Bronchial epithelial cell (primary cell): ENCODE results near the gene TRERF1. TPM values are rescaled to one million over a fixed set of nuclear protein-coding genes. Genes with fewer than 3 reads are reported as not detected.

ENCODE experiments used
- DNase-seq: peaks from one replicate; pipeline ENCODE4 v3.0.0-alpha.2; 2010; ENCODE audit warnings: low read depth
- FAIRE-seq: peaks from 2 replicates; lab custom pipeline; 2011; peaks lifted over from hg19 to GRCh38; lab: Jason Lieb, UNC
- H3K27me3 ChIP-seq: 2 replicates; pipeline ENCODE4 v1.5.1; 2011; ENCODE audit warnings: low read length; ENCODE audit not compliant: control insufficient read depth, insufficient read depth
- H3K36me3 ChIP-seq: 2 replicates; pipeline ENCODE4 v1.5.1; 2011; ENCODE audit warnings: low read length; ENCODE audit not compliant: control insufficient read depth, insufficient read depth
- H3K4me3 ChIP-seq: 2 replicates; pipeline ENCODE4 v1.5.1; 2011; ENCODE audit warnings: mild to moderate bottlenecking, low read depth, low read length, control low read depth
- total RNA-seq: library from RNA; depleted of rRNA; stranded (reverse); fragments of >200 nt; gene quantifications from 2 replicates; pipeline ENCODE4 v1.2.1, GENCODE V29; 2014
- TF ChIP-seq, protein P1 (sequence below): IDR thresholded peaks from 2 replicates; pipeline ENCODE4 v1.5.1; 2011; ENCODE audit warnings: mild to moderate bottlenecking, moderate library complexity, low read length, control low read depth, inconsistent platforms; ENCODE audit not compliant: insufficient read depth, severe bottlenecking

Gene TRERF1
- total RNA-seq, 1 donor from 2014 or later: 1.8 TPM

- FAIRE-seq (no peak), DNase-seq (no peak)
- no peak overlapping the region for H3K4me3 ChIP-seq
- H3K36me3 ChIP-seq: peaks cover 1% of the 10 kb centered on the region
- TF ChIP-seq, protein P1, sequence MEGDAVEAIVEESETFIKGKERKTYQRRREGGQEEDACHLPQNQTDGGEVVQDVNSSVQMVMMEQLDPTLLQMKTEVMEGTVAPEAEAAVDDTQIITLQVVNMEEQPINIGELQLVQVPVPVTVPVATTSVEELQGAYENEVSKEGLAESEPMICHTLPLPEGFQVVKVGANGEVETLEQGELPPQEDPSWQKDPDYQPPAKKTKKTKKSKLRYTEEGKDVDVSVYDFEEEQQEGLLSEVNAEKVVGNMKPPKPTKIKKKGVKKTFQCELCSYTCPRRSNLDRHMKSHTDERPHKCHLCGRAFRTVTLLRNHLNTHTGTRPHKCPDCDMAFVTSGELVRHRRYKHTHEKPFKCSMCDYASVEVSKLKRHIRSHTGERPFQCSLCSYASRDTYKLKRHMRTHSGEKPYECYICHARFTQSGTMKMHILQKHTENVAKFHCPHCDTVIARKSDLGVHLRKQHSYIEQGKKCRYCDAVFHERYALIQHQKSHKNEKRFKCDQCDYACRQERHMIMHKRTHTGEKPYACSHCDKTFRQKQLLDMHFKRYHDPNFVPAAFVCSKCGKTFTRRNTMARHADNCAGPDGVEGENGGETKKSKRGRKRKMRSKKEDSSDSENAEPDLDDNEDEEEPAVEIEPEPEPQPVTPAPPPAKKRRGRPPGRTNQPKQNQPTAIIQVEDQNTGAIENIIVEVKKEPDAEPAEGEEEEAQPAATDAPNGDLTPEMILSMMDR: no peak
- no peaks in the 10 kb centered on the region for H3K27me3 ChIP-seq
Measured at GRCh38 chr6:42344756-42345155, 107.0 kb downstream of the TRERF1 start.

DNA sequence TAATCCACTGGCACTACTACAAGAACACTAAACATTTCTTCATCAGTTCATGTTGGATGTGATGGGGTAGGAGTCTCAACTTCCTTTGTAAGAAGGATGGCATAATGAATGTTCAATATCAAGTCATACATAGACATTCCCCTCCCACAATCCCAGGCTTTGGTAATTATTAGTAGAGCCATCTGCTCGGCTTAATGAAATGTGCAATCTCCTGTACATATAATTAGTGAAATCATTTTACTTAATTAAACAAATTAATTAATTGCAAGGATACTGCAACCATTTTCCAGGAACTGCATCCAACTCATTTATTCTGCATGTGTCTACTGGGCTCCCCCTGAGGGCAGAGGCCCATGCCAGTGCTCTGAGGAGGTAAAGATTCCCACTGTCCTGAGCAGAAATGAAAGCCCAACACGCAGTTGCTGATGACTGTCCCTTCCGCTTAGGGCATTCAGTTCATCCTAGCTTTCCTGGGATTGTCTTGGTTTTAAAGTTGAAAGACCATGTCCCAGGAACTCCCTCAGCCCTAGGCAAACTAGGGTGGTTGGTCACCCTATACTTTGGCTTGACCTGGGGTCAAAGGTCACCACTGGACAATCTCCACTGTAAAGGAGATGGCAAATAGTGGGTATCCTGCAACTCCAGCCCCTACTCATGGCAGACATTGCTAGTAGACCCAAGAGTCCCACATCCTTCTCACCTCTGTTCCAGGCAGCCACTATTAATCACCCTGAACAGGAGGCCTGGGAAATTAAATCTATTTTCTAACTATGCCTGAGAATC lies 109.8 kb downstream of the TRERF1 start:
- TF ChIP-seq, protein P1: no peak
- FAIRE-seq (no peak), DNase-seq (no peak)
- H3K27me3 ChIP-seq: no peaks in the 10 kb centered on the region
- no peaks in the 10 kb centered on the region for H3K36me3 ChIP-seq
- H3K4me3 ChIP-seq: no peak overlapping the region

- DNase-seq (no peak), FAIRE-seq (no peak)
- no peak overlapping the region for H3K4me3 ChIP-seq
- TF ChIP-seq, protein P1: no peak
- no peaks in the 10 kb centered on the region for H3K36me3 ChIP-seq
- no peaks in the 10 kb centered on the region for H3K27me3 ChIP-seq
Measured at GRCh38 chr6:42341221-42341620, 110.5 kb downstream of the TRERF1 start.

DNA sequence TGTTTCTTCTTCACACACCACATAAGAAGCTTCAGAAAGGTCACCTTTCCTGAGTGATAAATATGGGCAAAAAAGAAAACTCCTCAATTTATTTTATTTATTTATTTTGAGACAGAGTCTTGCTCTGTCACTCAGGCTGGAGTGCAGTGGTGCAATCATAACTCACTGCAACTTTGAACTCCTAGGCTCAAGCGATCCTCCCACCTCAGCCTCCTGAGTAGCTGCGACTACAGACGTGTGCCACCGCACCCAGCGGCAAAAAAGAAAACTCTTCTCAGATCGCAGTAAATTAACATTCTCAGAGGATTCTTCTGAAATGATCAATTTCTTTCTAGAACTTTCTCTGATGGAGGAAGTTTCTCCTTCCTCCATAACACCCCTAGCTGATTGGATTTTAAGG lies 111.2 kb downstream of the TRERF1 start:
- no peaks in the 10 kb centered on the region for H3K27me3 ChIP-seq
- DNase-seq (no peak), FAIRE-seq (no peak)
- H3K36me3 ChIP-seq: no peaks in the 10 kb centered on the region
- TF ChIP-seq, protein P1: no peak
- H3K4me3 ChIP-seq: no peak overlapping the region

DNA sequence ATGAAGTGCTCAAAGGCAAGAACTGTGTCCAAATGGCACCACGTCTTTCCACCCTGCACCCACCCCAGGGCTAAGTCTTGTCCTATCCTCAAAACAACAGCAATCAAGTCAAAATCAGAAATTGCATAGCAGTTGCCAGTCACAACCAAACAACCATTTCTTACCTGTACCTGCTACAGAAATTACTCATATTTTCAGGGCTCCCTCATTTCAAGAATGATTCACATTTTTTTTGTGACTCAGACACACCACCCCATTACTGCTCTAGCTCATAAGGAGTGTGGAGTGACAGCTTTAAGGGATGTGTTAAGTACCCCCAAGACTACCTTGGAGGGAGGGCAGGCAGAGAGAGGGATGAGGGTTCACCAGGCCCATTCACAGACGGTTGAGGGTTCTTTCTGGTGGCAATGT lies 111.7 kb downstream of the TRERF1 start:
- no peak for FAIRE-seq
- Histone ChIP-seq H3K36me3 (no peaks in the 10 kb centered on the region), H3K27me3 (no peaks in the 10 kb centered on the region), H3K4me3 (no peak overlapping the region)
- peak; percentile 95 for DNase-seq
- TF ChIP-seq, protein P1: no peak
